ENCODE results near the gene TATDN3.

The TATDN3 gene

DNA sequence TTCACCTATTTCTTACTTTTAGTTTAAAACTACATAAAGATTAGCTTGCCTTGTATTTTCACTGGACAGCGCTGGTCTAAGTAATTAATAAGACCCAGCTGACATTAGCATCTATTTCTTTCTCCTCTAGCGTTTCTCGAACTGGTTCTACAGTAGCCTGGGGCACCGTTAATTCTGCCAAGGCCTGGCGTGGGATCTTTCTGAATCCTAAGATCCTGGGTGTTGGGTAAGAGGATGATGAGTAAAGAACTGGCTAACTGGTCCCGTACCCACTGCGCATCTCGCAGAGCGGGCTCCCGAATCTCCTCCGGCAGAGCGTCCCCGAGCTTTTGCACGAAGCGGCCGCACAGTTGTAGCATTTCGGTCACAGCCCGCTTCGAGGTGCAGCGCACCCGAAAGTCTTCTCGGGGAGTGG is 426 bp upstream of the TATDN3 start:
- H4K91ac ChIP-seq (ENCODE audit: low read depth, low read length, poor library complexity), result no peak overlapping the region
- no peaks in the 10 kb centered on the region for H3K9me3 ChIP-seq (replicated peaks in 1 of 2; ENCODE audit: control insufficient read depth in 2 of 2, insufficient read depth in 1 of 2, low read depth in 1 of 2, low read length in 2 of 2)
- H3K23ac ChIP-seq (ENCODE audit: low read depth, low read length, poor library complexity), result peak overlapping the region; percentile 29
- H3K9ac ChIP-seq (ENCODE audit: low read depth, low read length, poor library complexity), result peak overlapping the region; percentile 97
- peaks cover 4% of the 10 kb centered on the region for H3K79me1 ChIP-seq (ENCODE audit: low read depth, low read length)
- no peak for DNase-seq (ENCODE audit: low spot score)
- H3K4me1 ChIP-seq (ENCODE audit: control insufficient read depth in 2 of 2, insufficient read depth in 1 of 2, low read depth in 1 of 2, low read length in 2 of 2), result peaks cover 0 to 2% of the 10 kb centered on the region in 2 donors
- H2AK5ac ChIP-seq (ENCODE audit: low read depth, low read length), result no peak overlapping the region
- peak overlapping the region; percentile 89 to 90 for H3K4me3 ChIP-seq (ENCODE audit: low read length in 2 of 2)
- no peaks in the 10 kb centered on the region for H3K27me3 ChIP-seq (ENCODE audit: control insufficient read depth in 3 of 3, insufficient read depth in 3 of 3, low read depth in 1 of 3, low read length in 3 of 3)
- no peak overlapping the region for H3K4ac ChIP-seq (ENCODE audit: low read length)
- no CpG with 5 or more reads among the region's 22 CpGs for WGBS, 2 donors (ENCODE audit: extremely low coverage in 2 of 2, insufficient read length in 2 of 2, insufficient replicate concordance in 1 of 2)
- peak overlapping the region; percentile 95 for H2AFZ ChIP-seq (ENCODE audit: low read length)
- no peak overlapping the region for H2BK15ac ChIP-seq (ENCODE audit: low read length)
- H4K8ac ChIP-seq (ENCODE audit: low read depth, low read length), result no peak overlapping the region
- H3K18ac ChIP-seq (ENCODE audit: low read length), result peak overlapping the region; percentile 99
- no peak overlapping the region for H2BK12ac ChIP-seq (ENCODE audit: low read length)
- H3K4me2 ChIP-seq (ENCODE audit: insufficient read depth, low read length, poor library complexity, severe bottlenecking), result peak overlapping the region; percentile 56
- no peak overlapping the region for H3K14ac ChIP-seq (ENCODE audit: low read length)
- H3K36me3 ChIP-seq (replicated peaks in 1 of 2; ENCODE audit: control insufficient read depth in 2 of 2, insufficient read depth in 2 of 2, low read length in 2 of 2), result peaks cover 2 to 38% of the 10 kb centered on the region in 2 donors
- no peak overlapping the region for H2BK120ac ChIP-seq (ENCODE audit: low read depth, low read length)
- H3K27ac ChIP-seq (replicated peaks; ENCODE audit: low read length), result no peak overlapping the region
- H2BK5ac ChIP-seq (ENCODE audit: low read length), result no peak overlapping the region

DNA sequence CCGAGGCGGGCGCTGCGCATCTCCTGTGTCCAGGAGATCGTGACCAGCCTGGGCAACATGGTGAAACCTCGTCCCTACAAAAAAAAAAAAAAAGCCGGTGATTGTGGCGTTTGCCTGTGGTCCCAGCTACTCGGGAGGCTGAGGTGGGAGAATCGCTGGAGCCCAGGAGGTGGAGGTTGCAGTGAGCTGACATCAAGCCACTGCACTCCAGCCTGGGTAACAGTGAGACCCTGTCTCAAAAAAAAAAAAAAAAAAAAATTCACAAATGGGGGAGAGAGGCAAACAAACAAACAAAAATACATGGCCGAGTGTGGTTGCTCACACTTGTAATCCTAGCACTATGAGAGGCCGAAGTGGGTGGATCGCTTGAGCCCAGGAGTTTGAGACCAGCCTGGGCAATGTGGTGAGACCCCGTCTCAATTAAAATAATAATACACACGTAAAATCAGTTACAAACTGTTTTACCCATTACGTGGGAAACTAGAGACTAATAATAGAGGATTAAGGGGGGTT is 758 bp downstream of the TATDN3 start:
- Histone ChIP-seq H3K36me3 (replicated peaks in 1 of 2; ENCODE audit: control insufficient read depth in 2 of 2, insufficient read depth in 2 of 2, low read length in 2 of 2) (peaks cover 0 to 38% of the 10 kb centered on the region in 2 donors), H3K4ac (ENCODE audit: low read length) (no peak overlapping the region), H3K14ac (ENCODE audit: low read length) (no peak overlapping the region), H2AFZ (ENCODE audit: low read length) (peak overlapping the region; percentile 95), H2AK5ac (ENCODE audit: low read depth, low read length) (no peak overlapping the region), H2BK5ac (ENCODE audit: low read length) (no peak overlapping the region), H3K27ac (replicated peaks; ENCODE audit: low read length) (no peak overlapping the region), H3K4me2 (ENCODE audit: insufficient read depth, low read length, poor library complexity, severe bottlenecking) (peak overlapping the region; percentile 59), H2BK120ac (ENCODE audit: low read depth, low read length) (no peak overlapping the region), H4K8ac (ENCODE audit: low read depth, low read length) (no peak overlapping the region), H3K23ac (ENCODE audit: low read depth, low read length, poor library complexity) (no peak overlapping the region), H2BK12ac (ENCODE audit: low read length) (no peak overlapping the region), H3K4me1 (ENCODE audit: control insufficient read depth in 2 of 2, insufficient read depth in 1 of 2, low read depth in 1 of 2, low read length in 2 of 2) (peaks cover 0 to 2% of the 10 kb centered on the region in 2 donors), H4K91ac (ENCODE audit: low read depth, low read length, poor library complexity) (no peak overlapping the region), H3K79me1 (ENCODE audit: low read depth, low read length) (peaks cover 4% of the 10 kb centered on the region), H3K9ac (ENCODE audit: low read depth, low read length, poor library complexity) (peak overlapping the region; percentile 78), H3K9me3 (replicated peaks in 1 of 2; ENCODE audit: control insufficient read depth in 2 of 2, insufficient read depth in 1 of 2, low read depth in 1 of 2, low read length in 2 of 2) (no peaks in the 10 kb centered on the region), H3K4me3 (ENCODE audit: low read length in 2 of 2) (peak overlapping the region; percentile 89 to 90), H3K18ac (ENCODE audit: low read length) (no peak overlapping the region), H3K27me3 (ENCODE audit: control insufficient read depth in 3 of 3, insufficient read depth in 3 of 3, low read depth in 1 of 3, low read length in 3 of 3) (no peaks in the 10 kb centered on the region), H2BK15ac (ENCODE audit: low read length) (no peak overlapping the region)
- DNase-seq (ENCODE audit: low spot score), result no peak
- WGBS, 2 donors (ENCODE audit: extremely low coverage in 2 of 2, insufficient read length in 2 of 2, insufficient replicate concordance in 1 of 2), result no CpG with 5 or more reads among the region's 16 CpGs

DNA sequence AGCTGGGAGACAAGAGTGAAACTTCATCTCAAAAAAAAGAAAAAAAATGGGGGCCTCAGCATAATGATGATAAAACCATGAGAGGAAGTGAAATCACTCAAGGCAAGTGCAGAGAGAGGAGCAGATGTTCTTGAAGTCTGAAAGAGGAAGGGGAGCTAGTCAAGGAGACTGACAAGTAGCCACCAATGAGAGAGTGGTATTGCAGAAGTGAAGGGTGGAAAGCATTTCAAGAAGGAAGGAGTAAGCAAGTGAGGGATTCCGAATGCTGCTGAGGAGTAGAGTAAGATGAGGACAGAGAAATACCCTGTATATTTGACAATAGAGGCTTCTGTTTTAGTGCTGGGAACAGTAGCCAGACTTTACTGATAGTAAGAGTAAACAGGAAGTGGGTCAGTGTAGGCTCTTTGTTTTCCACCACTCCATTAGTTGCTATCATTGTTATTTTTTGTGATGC is 2.9 kb downstream of the TATDN3 start:
- Histone ChIP-seq H2AK5ac (ENCODE audit: low read depth, low read length) (no peak overlapping the region), H2BK5ac (ENCODE audit: low read length) (no peak overlapping the region), H3K4ac (ENCODE audit: low read length) (no peak overlapping the region), H3K4me1 (ENCODE audit: control insufficient read depth in 2 of 2, insufficient read depth in 1 of 2, low read depth in 1 of 2, low read length in 2 of 2) (peaks cover 0 to 2% of the 10 kb centered on the region in 2 donors), H2AFZ (ENCODE audit: low read length) (no peak overlapping the region), H3K9ac (ENCODE audit: low read depth, low read length, poor library complexity) (no peak overlapping the region), H3K4me2 (ENCODE audit: insufficient read depth, low read length, poor library complexity, severe bottlenecking) (no peak overlapping the region), H3K79me1 (ENCODE audit: low read depth, low read length) (peaks cover 4% of the 10 kb centered on the region), H4K8ac (ENCODE audit: low read depth, low read length) (no peak overlapping the region), H2BK120ac (ENCODE audit: low read depth, low read length) (no peak overlapping the region), H3K27me3 (ENCODE audit: control insufficient read depth in 3 of 3, insufficient read depth in 3 of 3, low read depth in 1 of 3, low read length in 3 of 3) (no peaks in the 10 kb centered on the region), H4K91ac (ENCODE audit: low read depth, low read length, poor library complexity) (no peak overlapping the region), H3K4me3 (ENCODE audit: low read length in 2 of 2) (no peak overlapping the region), H2BK15ac (ENCODE audit: low read length) (no peak overlapping the region), H3K36me3 (replicated peaks in 1 of 2; ENCODE audit: control insufficient read depth in 2 of 2, insufficient read depth in 2 of 2, low read length in 2 of 2) (peaks cover 0 to 33% of the 10 kb centered on the region in 2 donors), H3K14ac (ENCODE audit: low read length) (no peak overlapping the region), H3K9me3 (replicated peaks in 1 of 2; ENCODE audit: control insufficient read depth in 2 of 2, insufficient read depth in 1 of 2, low read depth in 1 of 2, low read length in 2 of 2) (no peaks in the 10 kb centered on the region), H3K23ac (ENCODE audit: low read depth, low read length, poor library complexity) (no peak overlapping the region), H2BK12ac (ENCODE audit: low read length) (no peak overlapping the region), H3K27ac (replicated peaks; ENCODE audit: low read length) (no peak overlapping the region), H3K18ac (ENCODE audit: low read length) (no peak overlapping the region)
- no CpG with 5 or more reads among the region's 1 CpG for WGBS, 2 donors (ENCODE audit: extremely low coverage in 2 of 2, insufficient read length in 2 of 2, insufficient replicate concordance in 1 of 2)
- no peak for DNase-seq (ENCODE audit: low spot score)

DNA sequence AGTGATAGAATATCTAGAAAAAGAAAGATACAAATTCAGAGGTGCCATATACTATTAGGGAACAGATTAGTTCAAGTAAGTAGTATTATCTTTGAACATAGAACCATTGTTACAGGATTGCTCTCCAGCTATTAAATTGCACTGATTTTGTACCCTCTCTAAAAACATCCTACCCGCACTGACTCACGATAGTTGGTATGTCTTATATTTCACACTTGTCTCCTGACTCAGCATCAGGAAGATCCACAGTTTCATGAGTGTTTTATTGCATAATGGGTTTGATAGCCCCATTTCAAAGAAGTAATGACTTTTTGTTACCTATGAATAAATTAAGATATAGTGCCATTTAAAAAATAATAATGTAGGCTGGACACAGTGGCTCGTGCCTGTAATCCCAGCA is 6.0 kb downstream of the TATDN3 start:
- no peaks in the 10 kb centered on the region for H3K4me1 ChIP-seq (ENCODE audit: control insufficient read depth in 2 of 2, insufficient read depth in 1 of 2, low read depth in 1 of 2, low read length in 2 of 2)
- H3K79me1 ChIP-seq (ENCODE audit: low read depth, low read length), result no peaks in the 10 kb centered on the region
- no peak overlapping the region for H2BK120ac ChIP-seq (ENCODE audit: low read depth, low read length)
- H4K91ac ChIP-seq (ENCODE audit: low read depth, low read length, poor library complexity), result no peak overlapping the region
- no peak overlapping the region for H3K9ac ChIP-seq (ENCODE audit: low read depth, low read length, poor library complexity)
- H3K4ac ChIP-seq (ENCODE audit: low read length), result no peak overlapping the region
- no peak overlapping the region for H3K18ac ChIP-seq (ENCODE audit: low read length)
- no peak overlapping the region for H3K4me3 ChIP-seq (ENCODE audit: low read length in 2 of 2)
- H3K27me3 ChIP-seq (ENCODE audit: control insufficient read depth in 3 of 3, insufficient read depth in 3 of 3, low read depth in 1 of 3, low read length in 3 of 3), result no peaks in the 10 kb centered on the region
- H2BK15ac ChIP-seq (ENCODE audit: low read length), result no peak overlapping the region
- no CpG with 5 or more reads among the region's 3 CpGs for WGBS, 2 donors (ENCODE audit: extremely low coverage in 2 of 2, insufficient read length in 2 of 2, insufficient replicate concordance in 1 of 2)
- H3K23ac ChIP-seq (ENCODE audit: low read depth, low read length, poor library complexity), result no peak overlapping the region
- no peak overlapping the region for H3K4me2 ChIP-seq (ENCODE audit: insufficient read depth, low read length, poor library complexity, severe bottlenecking)
- no peak overlapping the region for H3K14ac ChIP-seq (ENCODE audit: low read length)
- H3K9me3 ChIP-seq (replicated peaks in 1 of 2; ENCODE audit: control insufficient read depth in 2 of 2, insufficient read depth in 1 of 2, low read depth in 1 of 2, low read length in 2 of 2), result no peaks in the 10 kb centered on the region
- no peak overlapping the region for H2BK5ac ChIP-seq (ENCODE audit: low read length)
- H2AK5ac ChIP-seq (ENCODE audit: low read depth, low read length), result no peak overlapping the region
- no peak overlapping the region for H3K27ac ChIP-seq (replicated peaks; ENCODE audit: low read length)
- H2BK12ac ChIP-seq (ENCODE audit: low read length), result no peak overlapping the region
- H4K8ac ChIP-seq (ENCODE audit: low read depth, low read length), result no peak overlapping the region
- peaks cover 2 to 54% of the 10 kb centered on the region in 2 donors for H3K36me3 ChIP-seq (replicated peaks in 1 of 2; ENCODE audit: control insufficient read depth in 2 of 2, insufficient read depth in 2 of 2, low read length in 2 of 2)
- H2AFZ ChIP-seq (ENCODE audit: low read length), result no peak overlapping the region
- no peak for DNase-seq (ENCODE audit: low spot score)

Data from neuronal stem cell (in vitro differentiated cells).